SK-N-SH (cell line): ENCODE results near the gene SLC32A1. TPM values are rescaled to one million over a fixed set of nuclear protein-coding genes. Genes with fewer than 3 reads are reported as not detected.
A peak's percentile ranks its signal among the peaks of the same experiment; 100 is the strongest.

ENCODE experiments used
- CTCF ChIA-PET: fragments of 300-600, 350-600 bp; formaldehyde crosslinking; extraction: SDS; loops from one replicate; lab custom pipeline; 2021; lab: Yijun Ruan, JAX
- POLR2A ChIA-PET: fragments of 350-600 bp; sonication (Branson Sonifier 250); formaldehyde crosslinking; extraction: SDS; loops from one replicate; lab custom pipeline; 2020; ENCODE audit warnings: antibody characterized with exemption, inconsistent platforms; lab: Yijun Ruan, JAX
- DNase-seq: peaks from one replicate; pipeline ENCODE4 v3.0.0; 2012
- H2AFZ ChIP-seq: fragments of 200-600 bp; sonication (generic); 2 replicates; pipeline ENCODE4 v1.8.1; 2016; ENCODE audit warnings: antibody characterized with exemption, mild to moderate bottlenecking, low read depth
- H3F3A ChIP-seq: fragments of 200-600 bp; sonication (generic); replicated peaks from 2 replicates; pipeline ENCODE3; 2016; ENCODE audit warnings: antibody characterized with exemption, mild to moderate bottlenecking; ENCODE audit not compliant: insufficient read depth
- H3K27ac ChIP-seq, 2 experiments: fragments of 200-500 bp in 1 of 2; fragments of 200-600 bp in 1 of 2; sonication (Bioruptor generic) in 1 of 2; sonication (generic), shearing (Covaris generic) in 1 of 2; 2 replicates each; pipeline versions ENCODE4 v1.5.1 to v1.6.1; 2014 to 2016; ENCODE audit warnings: low read depth in 2 of 2, inconsistent platforms in 1 of 2, low read length in 1 of 2, mild to moderate bottlenecking in 1 of 2, mixed read lengths in 1 of 2
- H3K27me3 ChIP-seq: fragments of 200-600 bp; sonication (generic), shearing (Covaris generic); 2 replicates; pipeline ENCODE4 v1.6.1; 2016; ENCODE audit warnings: mixed run types; ENCODE audit not compliant: insufficient read depth
- H3K36me3 ChIP-seq, 2 experiments: fragments of 200-500 bp in 1 of 2; fragments of 200-600 bp in 1 of 2; sonication (Bioruptor generic) in 1 of 2; sonication (generic) in 1 of 2; replicated peaks in 1 of 2; 2 replicates each; pipeline versions ENCODE3 to v1.5.1; 2014 to 2016; ENCODE audit warnings: low read length in 1 of 2, mild to moderate bottlenecking in 1 of 2; ENCODE audit not compliant: insufficient read depth in 2 of 2, control insufficient read depth in 1 of 2
- H3K4me1 ChIP-seq, 2 experiments: fragments of 200-500 bp in 1 of 2; fragments of 200-600 bp in 1 of 2; sonication (Bioruptor generic) in 1 of 2; sonication (generic), shearing (Covaris generic) in 1 of 2; 2 replicates each; pipeline versions ENCODE4 v1.5.1 to v1.6.1; 2014 to 2016; ENCODE audit warnings: low read depth in 1 of 2, low read length in 1 of 2, mixed run types in 1 of 2; ENCODE audit not compliant: insufficient read depth in 2 of 2, control insufficient read depth in 1 of 2
- H3K4me2 ChIP-seq: fragments of 200-600 bp; sonication (generic), shearing (Covaris generic); 2 replicates; pipeline ENCODE4 v1.6.1; 2017; ENCODE audit warnings: mixed run types
- H3K4me3 ChIP-seq, 2 experiments: fragments of 200-500 bp in 1 of 2; fragments of 200-600 bp in 1 of 2; sonication (Bioruptor generic) in 1 of 2; sonication (generic), shearing (Covaris generic) in 1 of 2; 2 replicates each; pipeline versions ENCODE4 v1.5.1 to v1.8.1; 2014 to 2016; ENCODE audit warnings: low read depth in 2 of 2, inconsistent platforms in 1 of 2, low read length in 1 of 2, mild to moderate bottlenecking in 1 of 2, mixed read lengths in 1 of 2, moderate library complexity in 1 of 2
- H3K79me2 ChIP-seq: fragments of 200-600 bp; sonication (generic); 2 replicates; pipeline ENCODE4 v1.8.1; 2017; ENCODE audit warnings: mild to moderate bottlenecking; ENCODE audit not compliant: insufficient read depth
- H3K9ac ChIP-seq: fragments of 200-600 bp; sonication (generic); 2 replicates; pipeline ENCODE4 v1.6.1; 2017; ENCODE audit warnings: mixed run types
- H3K9me2 ChIP-seq: fragments of 200-600 bp; sonication (generic); 2 replicates; pipeline ENCODE4 v1.6.1; 2017; ENCODE audit warnings: mixed run types
- H3K9me3 ChIP-seq: fragments of 200-600 bp; sonication (generic); 2 replicates; pipeline ENCODE4 v1.6.1; 2017; ENCODE audit warnings: mixed run types, mild to moderate bottlenecking, moderate library complexity
- H4K20me1 ChIP-seq: fragments of 200-600 bp; sonication (generic); 2 replicates; pipeline ENCODE4 v1.6.1; 2017; ENCODE audit warnings: mild to moderate bottlenecking, mixed run types; ENCODE audit not compliant: insufficient read depth
- CHD2 ChIP-seq: fragments of 150-350 bp; IDR thresholded peaks from 2 replicates; pipeline ENCODE4 v1.6.1; 2018; ENCODE audit warnings: low read length; ENCODE audit not compliant: partially characterized antibody
- FOSL2 ChIP-seq: IDR thresholded peaks from 2 replicates; pipeline ENCODE4 v1.4.0; 2012; ENCODE audit warnings: low read depth, mild to moderate bottlenecking, moderate library complexity, borderline replicate concordance
- FOXM1 ChIP-seq: IDR thresholded peaks from 2 replicates; pipeline ENCODE4 v1.4.0; 2012; ENCODE audit warnings: low read depth, mild to moderate bottlenecking
- GABPA ChIP-seq: IDR thresholded peaks from 2 replicates; pipeline ENCODE4 v1.4.0; 2012; ENCODE audit warnings: low read depth, mild to moderate bottlenecking
- JUND ChIP-seq: IDR thresholded peaks from 2 replicates; pipeline ENCODE4 v1.4.0; 2012
- POLR2AphosphoS5 ChIP-seq: IDR thresholded peaks from 2 replicates; pipeline ENCODE4 v1.6.1; 2012; ENCODE audit warnings: low read depth, low read length
- RAD21 ChIP-seq: IDR thresholded peaks from 2 replicates; pipeline ENCODE4 v1.6.1; 2012; ENCODE audit warnings: mild to moderate bottlenecking, low read length
- RCOR1 ChIP-seq: fragments of 150-350 bp; IDR thresholded peaks from 2 replicates; pipeline ENCODE4 v1.6.1; 2017; ENCODE audit warnings: antibody characterized with exemption, low read length
- RFX5 ChIP-seq: IDR thresholded peaks from 2 replicates; pipeline ENCODE4 v1.6.1; 2012; ENCODE audit warnings: mild to moderate bottlenecking, improper control_type of control experiment, low read length
- SIN3A ChIP-seq: IDR thresholded peaks from 2 replicates; pipeline ENCODE4 v1.6.1; 2012; ENCODE audit warnings: low read depth, mild to moderate bottlenecking, low read length, moderate library complexity, borderline replicate concordance
- SMC3 ChIP-seq: IDR thresholded peaks from 2 replicates; pipeline ENCODE4 v1.6.1; 2012; ENCODE audit warnings: low read depth, low read length, improper control_type of control experiment
- TCF12 ChIP-seq: IDR thresholded peaks from 2 replicates; pipeline ENCODE4 v1.4.0; 2012
- WGBS: methylation state at CpG from one replicate; pipeline ENCODE4 v1.1.6; 2017; ENCODE audit warnings: low lambda C conversion rate; 5-methylcytosine and 5-hydroxymethylcytosine counted together
- polyA plus RNA-seq, 3 experiments: library from polyadenylated mRNA; depleted of rRNA; stranded (reverse); fragments of >200 nt; gene quantifications; 2 replicates each; pipeline ENCODE4 v1.2.3, GENCODE V29; 2012
- TF ChIP-seq, protein P1 (sequence below): IDR thresholded peaks from 2 replicates; pipeline ENCODE4 v1.4.0; 2012; ENCODE audit warnings: low read depth
- TF ChIP-seq, protein P2 (sequence below): fragments of 200-600 bp; sonication (generic); IDR thresholded peaks from 2 replicates; pipeline ENCODE4 v1.6.1; 2017; ENCODE audit warnings: antibody characterized with exemption, mild to moderate bottlenecking, moderate library complexity
- TF ChIP-seq, protein P3 (sequence below): IDR thresholded peaks from 2 replicates; pipeline ENCODE4 v1.4.0; 2012; ENCODE audit warnings: low read depth, borderline replicate concordance
- TF ChIP-seq, protein P4 (sequence below): fragments of 150-350 bp; IDR thresholded peaks from 2 replicates; pipeline ENCODE4 v1.6.1; 2017; ENCODE audit warnings: antibody characterized with exemption, low read length, low read depth, borderline replicate concordance
- TF ChIP-seq, protein P5 (sequence below): IDR thresholded peaks from 2 replicates; pipeline ENCODE4; 2012

SLC32A1 gene
- polyA plus RNA-seq, 1 of the 3 experiments (the other 2 are of a cell fraction): not detected

DNA sequence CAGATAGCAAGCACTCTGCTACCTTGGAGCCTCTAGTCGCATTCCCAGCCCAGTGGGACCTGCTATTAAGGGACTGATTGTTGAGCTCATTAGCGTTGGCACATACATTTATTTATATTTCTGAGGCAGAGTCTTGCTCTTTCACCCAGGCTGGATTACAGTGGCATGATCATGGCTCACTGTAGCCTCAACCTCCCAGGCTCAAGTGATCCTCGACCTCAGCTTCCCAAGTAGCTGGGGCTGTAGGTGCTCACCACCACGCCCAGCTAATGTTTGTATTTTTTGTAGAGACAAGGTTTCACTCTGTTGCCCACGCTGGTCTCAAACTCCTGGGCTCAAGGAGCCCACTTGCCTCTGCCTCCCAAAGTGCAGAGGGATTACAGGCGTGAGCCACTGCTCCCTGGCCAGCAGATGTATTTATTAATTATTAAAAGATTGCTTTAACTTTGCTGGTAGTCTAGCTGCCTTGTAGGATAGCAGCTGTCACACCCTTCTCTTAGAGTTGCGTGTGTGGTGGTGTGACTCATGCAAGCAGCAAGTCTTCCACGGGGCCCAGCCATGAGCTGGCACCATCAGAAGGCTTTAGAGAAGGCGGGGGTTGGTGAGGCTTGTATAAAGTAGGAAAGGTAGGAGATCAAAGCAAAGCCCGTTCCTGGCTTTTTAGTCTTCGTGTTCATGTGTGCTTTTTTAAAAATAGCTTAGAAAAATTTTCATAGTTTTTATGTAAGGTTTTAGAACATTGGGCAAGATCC, 40.5 kb downstream of the SLC32A1 start:
- no peaks in the 10 kb centered on the region for H3K9me3 ChIP-seq
- peaks cover 0 to 9% of the 10 kb centered on the region in 2 experiments; a peak in 1 of 4 replicates for H3K4me1 ChIP-seq
- TF ChIP-seq POLR2AphosphoS5 (no peak), FOSL2 (peak; percentile 76), RAD21 (no peak), TCF12 (peak; percentile 47), JUND (peak; percentile 75), FOXM1 (no peak)
- TF ChIP-seq, protein P1, sequence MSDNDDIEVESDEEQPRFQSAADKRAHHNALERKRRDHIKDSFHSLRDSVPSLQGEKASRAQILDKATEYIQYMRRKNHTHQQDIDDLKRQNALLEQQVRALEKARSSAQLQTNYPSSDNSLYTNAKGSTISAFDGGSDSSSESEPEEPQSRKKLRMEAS: peak; percentile 65; the same call in 1 of the 2 replicates
- TF ChIP-seq, all 33 proteins: peak for 4
- H3K27me3 ChIP-seq: no peaks in the 10 kb centered on the region
- H4K20me1 ChIP-seq: no peaks in the 10 kb centered on the region
- H2AFZ ChIP-seq: no peak overlapping the region
- peaks cover 21 to 82% of the 10 kb centered on the region in 2 experiments for H3K36me3 ChIP-seq
- no peak overlapping the region for H3K27ac ChIP-seq
- H3K4me2 ChIP-seq: no peak overlapping the region; the same call in 1 of the 2 replicates
- no peaks in the 10 kb centered on the region for H3K79me2 ChIP-seq
- ChIA-PET CTCF (interaction anchor here (0.9 to 13.5 kb wide), 4 partner anchors 10 to 161 kb away, joined by 3 to 99 read pairs (median 4); partner anchors contain the start of genes ACTR5 and FAM83D), POLR2A (no interaction called here)
- DNase-seq: no peak
- H3K9me2 ChIP-seq: no peaks in the 10 kb centered on the region
- H3F3A ChIP-seq: no peaks in the 10 kb centered on the region
- H3K9ac ChIP-seq: no peak overlapping the region
- H3K4me3 ChIP-seq: no peak overlapping the region
- 53% methylated on average over 10 of the region's 11 CpGs for WGBS

DNA sequence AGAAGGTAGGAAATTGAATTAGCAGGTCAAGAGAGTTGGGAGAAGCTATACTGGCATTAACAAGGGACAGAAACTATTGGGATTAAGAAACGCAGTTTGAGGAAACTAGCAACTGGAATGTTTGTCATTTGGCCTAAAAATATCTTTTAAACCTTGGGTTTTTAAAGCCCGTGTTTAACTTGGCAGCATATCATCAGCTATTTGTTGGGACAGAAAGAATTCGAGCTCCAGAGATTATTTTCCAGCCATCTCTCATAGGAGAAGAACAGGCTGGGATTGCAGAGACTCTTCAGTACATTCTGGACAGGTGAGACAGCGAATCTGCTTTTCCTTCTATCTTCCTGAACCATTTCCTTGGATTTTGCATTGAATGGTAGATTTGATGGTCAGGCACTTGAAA, 41.8 kb downstream of the SLC32A1 start:
- POLR2A ChIA-PET: no interaction called here
- H3K79me2 ChIP-seq: no peaks in the 10 kb centered on the region
- no peak overlapping the region for H3K9ac ChIP-seq
- H3K9me2 ChIP-seq: no peaks in the 10 kb centered on the region
- H3K36me3 ChIP-seq: peaks cover 14 to 86% of the 10 kb centered on the region in 2 experiments
- TF ChIP-seq RAD21 (no peak), CHD2 (no peak), RCOR1 (no peak), SIN3A (no peak), RFX5 (no peak), SMC3 (no peak), GABPA (no peak)
- TF ChIP-seq, protein P2, sequence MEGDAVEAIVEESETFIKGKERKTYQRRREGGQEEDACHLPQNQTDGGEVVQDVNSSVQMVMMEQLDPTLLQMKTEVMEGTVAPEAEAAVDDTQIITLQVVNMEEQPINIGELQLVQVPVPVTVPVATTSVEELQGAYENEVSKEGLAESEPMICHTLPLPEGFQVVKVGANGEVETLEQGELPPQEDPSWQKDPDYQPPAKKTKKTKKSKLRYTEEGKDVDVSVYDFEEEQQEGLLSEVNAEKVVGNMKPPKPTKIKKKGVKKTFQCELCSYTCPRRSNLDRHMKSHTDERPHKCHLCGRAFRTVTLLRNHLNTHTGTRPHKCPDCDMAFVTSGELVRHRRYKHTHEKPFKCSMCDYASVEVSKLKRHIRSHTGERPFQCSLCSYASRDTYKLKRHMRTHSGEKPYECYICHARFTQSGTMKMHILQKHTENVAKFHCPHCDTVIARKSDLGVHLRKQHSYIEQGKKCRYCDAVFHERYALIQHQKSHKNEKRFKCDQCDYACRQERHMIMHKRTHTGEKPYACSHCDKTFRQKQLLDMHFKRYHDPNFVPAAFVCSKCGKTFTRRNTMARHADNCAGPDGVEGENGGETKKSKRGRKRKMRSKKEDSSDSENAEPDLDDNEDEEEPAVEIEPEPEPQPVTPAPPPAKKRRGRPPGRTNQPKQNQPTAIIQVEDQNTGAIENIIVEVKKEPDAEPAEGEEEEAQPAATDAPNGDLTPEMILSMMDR: no peak
- TF ChIP-seq, protein P3, sequence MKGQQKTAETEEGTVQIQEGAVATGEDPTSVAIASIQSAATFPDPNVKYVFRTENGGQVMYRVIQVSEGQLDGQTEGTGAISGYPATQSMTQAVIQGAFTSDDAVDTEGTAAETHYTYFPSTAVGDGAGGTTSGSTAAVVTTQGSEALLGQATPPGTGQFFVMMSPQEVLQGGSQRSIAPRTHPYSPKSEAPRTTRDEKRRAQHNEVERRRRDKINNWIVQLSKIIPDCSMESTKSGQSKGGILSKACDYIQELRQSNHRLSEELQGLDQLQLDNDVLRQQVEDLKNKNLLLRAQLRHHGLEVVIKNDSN: no peak
- TF ChIP-seq, protein P4, sequence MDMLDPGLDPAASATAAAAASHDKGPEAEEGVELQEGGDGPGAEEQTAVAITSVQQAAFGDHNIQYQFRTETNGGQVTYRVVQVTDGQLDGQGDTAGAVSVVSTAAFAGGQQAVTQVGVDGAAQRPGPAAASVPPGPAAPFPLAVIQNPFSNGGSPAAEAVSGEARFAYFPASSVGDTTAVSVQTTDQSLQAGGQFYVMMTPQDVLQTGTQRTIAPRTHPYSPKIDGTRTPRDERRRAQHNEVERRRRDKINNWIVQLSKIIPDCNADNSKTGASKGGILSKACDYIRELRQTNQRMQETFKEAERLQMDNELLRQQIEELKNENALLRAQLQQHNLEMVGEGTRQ: no peak
- TF ChIP-seq, protein P5, sequence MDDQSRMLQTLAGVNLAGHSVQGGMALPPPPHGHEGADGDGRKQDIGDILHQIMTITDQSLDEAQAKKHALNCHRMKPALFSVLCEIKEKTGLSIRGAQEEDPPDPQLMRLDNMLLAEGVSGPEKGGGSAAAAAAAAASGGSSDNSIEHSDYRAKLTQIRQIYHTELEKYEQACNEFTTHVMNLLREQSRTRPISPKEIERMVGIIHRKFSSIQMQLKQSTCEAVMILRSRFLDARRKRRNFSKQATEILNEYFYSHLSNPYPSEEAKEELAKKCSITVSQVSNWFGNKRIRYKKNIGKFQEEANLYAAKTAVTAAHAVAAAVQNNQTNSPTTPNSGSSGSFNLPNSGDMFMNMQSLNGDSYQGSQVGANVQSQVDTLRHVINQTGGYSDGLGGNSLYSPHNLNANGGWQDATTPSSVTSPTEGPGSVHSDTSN: no peak
- CTCF ChIA-PET: interaction anchor here (1.0 to 13.5 kb wide), 6 partner anchors 15 to 127 kb away, joined by 3 to 99 read pairs (median 4); partner anchors contain the start of gene ACTR5
- H3F3A ChIP-seq: no peaks in the 10 kb centered on the region
- H3K27ac ChIP-seq: no peak overlapping the region
- no peak overlapping the region for H3K4me2 ChIP-seq
- H2AFZ ChIP-seq: no peak overlapping the region
- no peak overlapping the region for H3K4me3 ChIP-seq
- 87% methylated on average over 4 of the region's 4 CpGs for WGBS
- H3K27me3 ChIP-seq: no peaks in the 10 kb centered on the region
- H3K9me3 ChIP-seq: no peaks in the 10 kb centered on the region
- H3K4me1 ChIP-seq: peaks cover 0 to 9% of the 10 kb centered on the region in 2 experiments; a peak in 1 of 4 replicates
- DNase-seq: no peak
- H4K20me1 ChIP-seq: no peaks in the 10 kb centered on the region
